Mucosa of rectum (tissue), 2 donors: ENCODE measurements around the gene RGS13.
"Not testable (repeated sequence)": the region's sequence is repeated elsewhere in the genome, so short reads cannot be mapped to it uniquely, and the experiment has no call there.

Source experiments
- H3K27ac ChIP-seq, 2 donors: one replicate each; pipeline ENCODE4 v1.7.0; 2013; ENCODE audit warnings: inconsistent platforms in 2 of 2, low read depth in 2 of 2, low read length in 2 of 2
- H3K27me3 ChIP-seq, 2 donors: one replicate each; pipeline ENCODE4 v1.7.0; 2013; ENCODE audit warnings: low read length in 2 of 2; ENCODE audit not compliant: control insufficient read depth in 2 of 2, insufficient read depth in 2 of 2
- H3K36me3 ChIP-seq, 2 donors: one replicate each; pipeline ENCODE4 v1.7.0; 2013; ENCODE audit warnings: low read length in 2 of 2; ENCODE audit not compliant: control insufficient read depth in 2 of 2, insufficient read depth in 2 of 2
- H3K4me1 ChIP-seq, 2 donors: one replicate each; pipeline ENCODE4 v1.7.0; 2013; ENCODE audit warnings: low read length in 2 of 2, mild to moderate bottlenecking in 1 of 2; ENCODE audit not compliant: control insufficient read depth in 2 of 2, insufficient read depth in 2 of 2
- H3K4me3 ChIP-seq, 2 donors: one replicate each; pipeline ENCODE4 v1.7.0; 2013; ENCODE audit warnings: low read length in 2 of 2
- H3K9ac ChIP-seq, 2 donors: one replicate each; pipeline ENCODE4 v1.7.0; 2013; ENCODE audit warnings: low read length in 2 of 2, low read depth in 1 of 2, mild to moderate bottlenecking in 1 of 2
- H3K9me3 ChIP-seq, 2 donors: one replicate each; pipeline ENCODE4 v1.7.0; 2013; ENCODE audit warnings: low read length in 2 of 2; ENCODE audit not compliant: control insufficient read depth in 2 of 2
- donor health status: healthy.
- donor health status: Normal muscosa, but diverticular disease.

RGS13 gene

DNA sequence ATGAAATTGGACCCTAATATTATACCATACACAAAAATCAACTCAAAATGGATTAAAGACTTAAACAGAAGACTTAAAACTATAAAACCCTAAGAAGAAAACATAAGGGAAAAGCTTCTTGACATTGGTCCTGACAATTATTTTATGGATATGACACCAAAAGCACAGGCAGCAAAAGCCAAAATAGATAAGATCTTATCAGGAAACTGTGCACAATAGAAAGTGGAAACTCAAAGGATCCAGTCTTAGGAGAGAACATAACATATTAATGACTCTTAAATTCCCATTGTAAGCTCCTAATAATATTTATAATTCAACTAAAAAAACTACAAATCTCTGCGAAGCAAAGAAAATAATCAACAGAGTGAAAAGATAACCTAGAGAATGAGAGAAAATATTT lies 39.8 kb downstream of the RGS13 start:
- H3K36me3 ChIP-seq: no peaks in the 10 kb centered on the region
- no peak overlapping the region for H3K4me3 ChIP-seq
- H3K27me3 ChIP-seq: no peaks in the 10 kb centered on the region
- H3K9me3 ChIP-seq: no peaks in the 10 kb centered on the region
- H3K27ac ChIP-seq: no peak overlapping the region
- no peaks in the 10 kb centered on the region for H3K4me1 ChIP-seq
- no peak overlapping the region for H3K9ac ChIP-seq

DNA sequence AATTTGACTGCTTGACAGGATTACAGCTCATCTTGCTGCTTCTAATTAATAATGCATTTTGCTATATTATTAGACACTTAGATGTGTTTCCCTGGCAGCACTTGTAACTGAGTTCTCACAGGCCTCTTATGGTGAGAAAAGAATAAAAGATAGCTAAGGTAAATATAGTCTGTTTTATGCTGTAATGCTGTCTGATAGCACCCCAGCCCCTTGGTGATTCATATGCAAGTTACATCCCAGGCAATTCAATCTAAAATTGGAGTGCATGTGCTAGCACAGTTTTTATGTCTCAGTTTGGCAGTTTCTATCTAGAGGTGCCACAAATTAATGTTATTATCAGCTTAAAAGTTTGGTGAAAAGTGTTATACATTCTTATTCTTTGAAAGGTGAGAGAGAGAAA lies 42.2 kb downstream of the RGS13 start:
- H3K9me3 ChIP-seq: no peaks in the 10 kb centered on the region
- no peak overlapping the region for H3K27ac ChIP-seq
- H3K9ac ChIP-seq: no peak overlapping the region
- no peaks in the 10 kb centered on the region for H3K4me1 ChIP-seq
- no peaks in the 10 kb centered on the region for H3K27me3 ChIP-seq
- H3K36me3 ChIP-seq: no peaks in the 10 kb centered on the region
- H3K4me3 ChIP-seq: no peak overlapping the region

DNA sequence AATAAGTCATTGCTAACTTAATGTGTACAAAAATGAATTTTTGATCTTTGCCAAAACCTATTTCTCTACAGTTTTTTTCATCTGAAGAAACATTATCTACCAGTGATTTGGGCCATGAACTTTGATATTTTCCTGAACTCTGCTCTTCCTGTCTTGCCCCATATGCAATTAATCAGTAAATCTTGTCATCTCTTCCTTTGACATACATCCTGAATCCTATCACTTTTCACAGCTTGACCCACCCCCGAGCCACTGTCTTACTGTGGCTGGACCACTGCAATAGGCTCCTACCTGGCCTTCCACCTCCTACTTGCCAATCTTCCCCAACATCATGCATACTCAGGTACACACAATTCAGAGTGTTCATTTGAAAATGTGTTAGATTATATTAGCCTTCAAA lies 46.4 kb downstream of the RGS13 start:
- Histone ChIP-seq H3K9me3 (no peaks in the 10 kb centered on the region), H3K27ac (no peak overlapping the region), H3K4me3 (no peak overlapping the region), H3K4me1 (no peaks in the 10 kb centered on the region), H3K36me3 (no peaks in the 10 kb centered on the region), H3K9ac (no peak overlapping the region), H3K27me3 (no peaks in the 10 kb centered on the region)

DNA sequence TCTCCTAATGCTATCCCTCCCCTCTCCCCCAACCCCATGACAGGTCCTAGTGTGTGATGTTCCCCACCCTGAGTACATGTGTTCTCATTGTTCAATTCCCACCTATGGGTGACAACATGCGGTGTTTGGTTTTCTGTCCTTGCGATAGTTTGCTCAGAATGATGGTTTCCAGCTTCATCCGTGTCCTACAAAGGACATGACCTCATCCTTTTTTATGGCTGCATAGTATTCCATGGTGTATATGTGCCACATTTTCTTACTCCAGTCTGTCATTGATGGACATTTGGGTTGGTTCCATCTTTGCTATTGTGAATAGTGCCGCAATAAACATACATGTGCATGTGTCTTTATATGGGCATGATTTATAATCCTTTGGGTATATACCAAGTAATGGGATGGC lies 47.1 kb downstream of the RGS13 start:
- not testable (repeated sequence) for H3K27ac ChIP-seq, H3K27me3 ChIP-seq, H3K9me3 ChIP-seq, H3K4me1 ChIP-seq, H3K9ac ChIP-seq, H3K36me3 ChIP-seq, H3K4me3 ChIP-seq

DNA sequence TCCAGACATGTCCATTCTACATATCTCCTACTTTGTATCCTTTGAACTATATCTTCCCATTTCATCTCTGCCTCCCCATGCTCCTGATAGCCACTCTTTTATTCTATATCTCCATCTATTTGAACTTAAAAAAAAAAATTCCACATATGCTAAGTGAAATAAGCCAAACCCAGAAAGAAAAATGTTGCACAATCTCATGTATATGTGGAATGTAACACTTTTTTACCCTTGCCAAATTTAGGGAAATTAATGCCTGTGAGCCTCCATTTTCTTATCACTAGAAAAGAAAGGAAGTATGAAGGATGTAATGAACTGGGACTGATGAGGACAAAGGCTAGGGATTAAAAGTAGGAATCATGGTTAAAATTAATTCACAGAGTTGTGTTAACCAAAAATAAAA lies 53.5 kb downstream of the RGS13 start:
- Histone ChIP-seq H3K4me1 (no peaks in the 10 kb centered on the region), H3K9me3 (no peaks in the 10 kb centered on the region), H3K27ac (no peak overlapping the region), H3K27me3 (no peaks in the 10 kb centered on the region), H3K36me3 (no peaks in the 10 kb centered on the region), H3K9ac (no peak overlapping the region), H3K4me3 (no peak overlapping the region)

DNA sequence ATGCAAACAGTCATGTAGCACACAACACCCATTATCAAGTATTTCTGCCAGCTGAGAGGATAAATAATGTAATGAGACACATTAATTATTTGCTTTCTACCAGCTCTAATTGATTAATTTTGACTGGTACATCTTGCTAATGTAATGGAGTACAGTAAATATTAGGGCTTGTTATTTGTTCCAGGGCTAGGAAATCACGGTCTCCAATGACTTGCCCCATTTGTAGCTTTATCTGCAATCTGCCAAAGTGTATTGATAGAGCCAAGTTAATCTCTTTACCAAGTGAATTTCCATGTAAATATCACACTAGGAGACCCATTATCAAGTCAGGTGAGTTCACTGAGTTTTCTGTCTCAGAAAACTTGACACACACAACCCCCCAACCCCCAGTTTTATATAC lies 55.1 kb downstream of the RGS13 start:
- Histone ChIP-seq H3K4me3 (no peak overlapping the region), H3K27ac (no peak overlapping the region), H3K4me1 (no peaks in the 10 kb centered on the region), H3K9ac (no peak overlapping the region), H3K27me3 (no peaks in the 10 kb centered on the region), H3K9me3 (no peaks in the 10 kb centered on the region), H3K36me3 (no peaks in the 10 kb centered on the region)

DNA sequence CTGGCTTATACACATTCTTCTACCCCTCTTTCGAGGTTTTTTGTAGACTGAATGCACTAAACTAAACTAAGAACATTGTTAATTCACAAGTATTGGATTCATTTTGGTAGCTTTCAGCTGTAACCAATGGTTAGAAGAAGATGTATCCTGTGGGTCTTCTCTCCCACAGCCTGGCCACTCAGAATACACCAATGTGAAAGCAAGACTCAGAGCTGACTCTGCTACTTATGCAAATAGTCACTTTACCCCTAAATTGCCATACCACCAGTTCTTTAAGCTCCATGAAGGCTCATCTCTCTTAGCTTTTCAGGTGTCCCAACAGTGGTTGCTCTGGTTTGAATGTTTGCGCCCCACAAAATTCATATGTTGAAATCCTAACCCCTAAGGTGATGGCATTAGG lies 60.1 kb downstream of the RGS13 start:
- no peak overlapping the region for H3K9ac ChIP-seq
- peaks cover 0 to 3% of the 10 kb centered on the region in 2 donors for H3K4me1 ChIP-seq
- H3K36me3 ChIP-seq: no peaks in the 10 kb centered on the region
- H3K27me3 ChIP-seq: no peaks in the 10 kb centered on the region
- H3K4me3 ChIP-seq: no peak overlapping the region
- H3K27ac ChIP-seq: no peak overlapping the region
- H3K9me3 ChIP-seq: no peaks in the 10 kb centered on the region

DNA sequence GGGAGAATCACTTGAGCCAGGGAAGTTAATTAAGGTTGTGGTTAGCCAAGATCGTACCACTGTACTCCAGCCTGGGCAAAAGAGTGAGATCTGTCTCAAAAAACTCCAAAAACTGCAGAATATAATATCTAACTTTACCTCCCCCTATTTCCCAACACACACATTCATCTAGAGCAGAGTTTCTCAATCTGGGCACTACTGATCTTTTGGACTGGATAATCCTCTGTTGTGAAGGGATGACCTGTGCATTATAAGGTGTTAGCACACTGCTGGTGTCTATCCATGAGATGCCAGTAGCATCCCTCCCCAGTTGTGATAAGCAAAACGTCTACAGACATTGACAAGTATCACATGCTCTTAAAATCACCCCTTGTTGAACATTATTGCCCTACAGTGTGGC lies 61.8 kb downstream of the RGS13 start:
- peaks cover 0 to 6% of the 10 kb centered on the region in 2 donors for H3K4me1 ChIP-seq

DNA sequence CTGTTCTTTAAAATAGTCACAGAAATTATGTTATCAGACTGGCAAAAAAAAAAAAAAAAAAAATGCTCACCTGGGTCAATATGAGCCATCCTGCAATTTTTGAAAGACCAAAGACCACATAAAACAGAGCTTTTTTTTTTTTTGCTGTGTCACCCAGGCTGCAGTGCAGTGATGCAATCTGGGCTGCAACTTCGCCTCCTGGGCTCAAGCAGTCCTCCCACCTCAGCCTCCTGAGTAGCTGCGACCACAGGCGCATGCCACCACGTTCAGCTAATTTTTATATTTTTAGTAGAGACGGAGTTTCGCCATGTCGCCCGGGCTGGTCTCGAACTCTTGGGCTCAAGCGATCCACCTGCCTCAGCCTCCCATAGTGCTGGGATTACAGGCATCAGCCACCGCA lies 62.8 kb downstream of the RGS13 start:
- no peak overlapping the region for H3K27ac ChIP-seq
- peaks cover 0 to 6% of the 10 kb centered on the region in 2 donors for H3K4me1 ChIP-seq
- no peak overlapping the region for H3K4me3 ChIP-seq
- no peaks in the 10 kb centered on the region for H3K27me3 ChIP-seq
- H3K9ac ChIP-seq: no peak overlapping the region
- no peaks in the 10 kb centered on the region for H3K9me3 ChIP-seq
- H3K36me3 ChIP-seq: no peaks in the 10 kb centered on the region

More for the DNA sequence above, 61.8 kb downstream of the RGS13 start:
- no peaks in the 10 kb centered on the region for H3K36me3 ChIP-seq
- no peak overlapping the region for H3K9ac ChIP-seq
- H3K27me3 ChIP-seq: no peaks in the 10 kb centered on the region
- no peak overlapping the region for H3K4me3 ChIP-seq
- H3K27ac ChIP-seq: no peak overlapping the region
- no peaks in the 10 kb centered on the region for H3K9me3 ChIP-seq

DNA sequence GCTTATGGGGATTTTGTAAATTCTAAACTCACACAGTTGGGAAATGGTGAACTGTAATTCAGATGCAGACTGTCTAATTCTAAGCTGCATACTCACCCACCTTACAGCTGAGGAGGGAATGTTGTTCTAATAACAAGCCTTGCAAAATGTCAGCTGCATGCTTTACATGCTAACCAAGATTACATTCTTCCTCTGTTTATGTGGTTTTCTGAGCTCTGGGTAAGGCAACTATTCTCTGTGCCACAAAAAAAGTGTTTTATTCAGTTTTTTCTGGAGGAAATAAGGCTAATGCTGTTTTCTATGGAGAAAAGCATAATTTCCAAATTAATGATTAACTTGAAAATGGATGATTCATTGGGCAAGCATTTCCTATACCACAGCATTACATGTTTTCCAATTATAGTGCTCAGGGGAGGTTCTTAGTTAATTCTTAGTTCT lies 64.9 kb downstream of the RGS13 start:
- H3K36me3 ChIP-seq: no peaks in the 10 kb centered on the region
- peaks cover 0 to 6% of the 10 kb centered on the region in 2 donors for H3K4me1 ChIP-seq
- H3K27me3 ChIP-seq: no peaks in the 10 kb centered on the region
- peak overlapping the region in 1 of 2 donors; percentile 16 for H3K4me3 ChIP-seq
- no peaks in the 10 kb centered on the region for H3K9me3 ChIP-seq
- H3K27ac ChIP-seq: no peak overlapping the region
- H3K9ac ChIP-seq: no peak overlapping the region
